ENCODE results near the gene MYOM3.

Gene MYOM3

GRCh38 chr1:24080131-24080530 is 31.8 kb downstream of the MYOM3 start:
- H4K20me1 ChIP-seq (ENCODE audit: insufficient read depth, low read length), result no peaks in the 10 kb centered on the region
- no peaks in the 10 kb centered on the region for H3K36me3 ChIP-seq (replicated peaks; ENCODE audit: insufficient read depth, low read length)
- TF ChIP-seq EZH2phosphoT487 (IDR thresholded peaks at IDR 0.05; ENCODE audit: low read length) (no peak), EZH2 (optimal IDR thresholded peaks at IDR 0.05; ENCODE audit: low read depth, low read length) (no peak), CTCF (IDR thresholded peaks at IDR 0.05; ENCODE audit: low read length) (no peak)
- H3K79me2 ChIP-seq (ENCODE audit: low read length), result no peaks in the 10 kb centered on the region
- H3K27me3 ChIP-seq (replicated peaks; ENCODE audit: insufficient read depth, low read length), result no peaks in the 10 kb centered on the region
- no peak overlapping the region for H3K27ac ChIP-seq (ENCODE audit: low read length)
- H3K4me1 ChIP-seq (ENCODE audit: low read length), result no peaks in the 10 kb centered on the region
- H3K4me3 ChIP-seq (ENCODE audit: low read length), result no peak overlapping the region
- H3K9me2 ChIP-seq (replicated peaks; ENCODE audit: insufficient read depth, low read length), result no peaks in the 10 kb centered on the region
- H3F3A ChIP-seq (ENCODE audit: insufficient read depth, low read length), result no peaks in the 10 kb centered on the region
- H3K9me3 ChIP-seq (replicated peaks; ENCODE audit: insufficient read depth, low read length), result no peaks in the 10 kb centered on the region
- DNase-seq, result no peak
- no peak overlapping the region for H3K4me2 ChIP-seq (ENCODE audit: low read depth, low read length)
- H2AFZ ChIP-seq (ENCODE audit: low read length), result no peak overlapping the region
- no peak overlapping the region for H3K9ac ChIP-seq (ENCODE audit: low read length)

- Histone ChIP-seq H3K9ac (ENCODE audit: low read length) (no peak overlapping the region), H3K36me3 (replicated peaks; ENCODE audit: insufficient read depth, low read length) (no peaks in the 10 kb centered on the region), H4K20me1 (ENCODE audit: insufficient read depth, low read length) (no peaks in the 10 kb centered on the region), H2AFZ (ENCODE audit: low read length) (no peak overlapping the region), H3K27me3 (replicated peaks; ENCODE audit: insufficient read depth, low read length) (no peaks in the 10 kb centered on the region), H3K27ac (ENCODE audit: low read length) (no peak overlapping the region), H3K4me2 (ENCODE audit: low read depth, low read length) (no peak overlapping the region), H3K9me3 (replicated peaks; ENCODE audit: insufficient read depth, low read length) (no peaks in the 10 kb centered on the region), H3K4me1 (ENCODE audit: low read length) (no peaks in the 10 kb centered on the region), H3K79me2 (ENCODE audit: low read length) (no peaks in the 10 kb centered on the region), H3K4me3 (ENCODE audit: low read length) (no peak overlapping the region), H3F3A (ENCODE audit: insufficient read depth, low read length) (no peaks in the 10 kb centered on the region), H3K9me2 (replicated peaks; ENCODE audit: insufficient read depth, low read length) (no peaks in the 10 kb centered on the region)
- no peak for DNase-seq
- no peak for TF ChIP-seq CTCF (IDR thresholded peaks at IDR 0.05; ENCODE audit: low read length)
- no peak for TF ChIP-seq EZH2phosphoT487 (IDR thresholded peaks at IDR 0.05; ENCODE audit: low read length)
- no peak for TF ChIP-seq EZH2 (optimal IDR thresholded peaks at IDR 0.05; ENCODE audit: low read depth, low read length)
Observed at GRCh38 chr1:24077278-24077978, 34.5 kb downstream of the MYOM3 start.

GRCh38 chr1:24075946-24076345 is 36.0 kb downstream of the MYOM3 start:
- Histone ChIP-seq H2AFZ (ENCODE audit: low read length) (no peak overlapping the region), H3K4me3 (ENCODE audit: low read length) (no peak overlapping the region)
- DNase-seq, result no peak

More at GRCh38 chr1:24075946-24076345, 36.0 kb downstream of the MYOM3 start:
- Histone ChIP-seq H3K9ac (ENCODE audit: low read length) (no peak overlapping the region), H3K4me2 (ENCODE audit: low read depth, low read length) (no peak overlapping the region), H3K27ac (ENCODE audit: low read length) (no peak overlapping the region), H3K9me3 (replicated peaks; ENCODE audit: insufficient read depth, low read length) (no peaks in the 10 kb centered on the region), H3F3A (ENCODE audit: insufficient read depth, low read length) (no peaks in the 10 kb centered on the region), H3K9me2 (replicated peaks; ENCODE audit: insufficient read depth, low read length) (no peaks in the 10 kb centered on the region), H3K27me3 (replicated peaks; ENCODE audit: insufficient read depth, low read length) (no peaks in the 10 kb centered on the region), H4K20me1 (ENCODE audit: insufficient read depth, low read length) (no peaks in the 10 kb centered on the region), H3K79me2 (ENCODE audit: low read length) (no peaks in the 10 kb centered on the region), H3K36me3 (replicated peaks; ENCODE audit: insufficient read depth, low read length) (no peaks in the 10 kb centered on the region), H3K4me1 (ENCODE audit: low read length) (no peaks in the 10 kb centered on the region)
- no peak for TF ChIP-seq CTCF (IDR thresholded peaks at IDR 0.05; ENCODE audit: low read length)
- no peak for TF ChIP-seq EZH2phosphoT487 (IDR thresholded peaks at IDR 0.05; ENCODE audit: low read length)
- no peak for TF ChIP-seq EZH2 (optimal IDR thresholded peaks at IDR 0.05; ENCODE audit: low read depth, low read length)
